Measurements from ENCODE around the gene ZDHHC8.

- TF ChIP-seq CTCF (IDR thresholded peaks at IDR 0.05) (no peak), EP300 (IDR thresholded peaks at IDR 0.05) (no peak)
Measured at GRCh38 chr22:20107471-20107901, 24.1 kb upstream of the ZDHHC8 start.
